HepG2 (cell line): ENCODE data around the gene GCC1. TPM values are rescaled to one million over a fixed set of nuclear protein-coding genes. Genes with fewer than 3 reads are reported as not detected.

Source experiments
- ATAC-seq: fragments of 200-7000 bp; cut with Tn5 transposase; 3 replicates; pipeline ENCODE4 v1.9.1; 2020; ENCODE audit warnings: mild to moderate bottlenecking, moderate library complexity
- BruUV-seq: library from RNA; stranded (reverse); fragments of 400-500 nt; replicated peaks from 2 replicates; lab custom pipeline; 2021; lab: Mats Ljungman, UMichigan
- CTCF ChIA-PET: fragments of 300-600 bp; formaldehyde crosslinking; extraction: SDS; loops from one replicate; lab custom pipeline; 2021; ENCODE audit warnings: low total read pairs, inconsistent platforms, low intra/inter-chr PET ratio; lab: Yijun Ruan, JAX
- POLR2A ChIA-PET: fragments of 350-600 bp; sonication (Branson Sonifier 250); formaldehyde crosslinking; loops from one replicate; lab custom pipeline; 2020; ENCODE audit warnings: antibody characterized with exemption, inconsistent platforms; lab: Yijun Ruan, JAX
- DNase-seq: peaks from one replicate; pipeline ENCODE4 v3.0.0-alpha.2; 2015; ENCODE audit warnings: low spot score
- FAIRE-seq: peaks from 3 replicates; lab custom pipeline; 2011; peaks lifted over from hg19 to GRCh38; lab: Jason Lieb, UNC
- H2AFZ ChIP-seq: one replicate; pipeline ENCODE4 v1.6.1; 2011; ENCODE audit warnings: low read length, inconsistent platforms
- H3K27ac ChIP-seq: fragments of 300-600 bp; 3 replicates; pipeline ENCODE4 v1.8.0; 2011; ENCODE audit warnings: mixed run types, mild to moderate bottlenecking, mixed read lengths, low read length, inconsistent platforms; ENCODE audit not compliant: insufficient read depth; ENCODE audit errors: extremely low read length
- H3K27me3 ChIP-seq, 2 experiments: fragments of 200-600 bp in 1 of 2; 2 replicates in 1 of 2; 3 replicates in 1 of 2; pipeline versions ENCODE4 v1.6.0 to v1.8.0; 2011; ENCODE audit warnings: low read length in 2 of 2, mild to moderate bottlenecking in 2 of 2, moderate library complexity in 2 of 2, inconsistent platforms in 1 of 2; ENCODE audit not compliant: insufficient read depth in 2 of 2, control insufficient read depth in 1 of 2
- H3K36me3 ChIP-seq, 2 experiments: fragments of 200-600 bp in 1 of 2; replicated peaks in 1 of 2; 2 replicates in 1 of 2; 3 replicates in 1 of 2; pipeline versions ENCODE4 v1.5.1 to v1.8.0; 2011; ENCODE audit warnings: low read length in 2 of 2, inconsistent platforms in 1 of 2; ENCODE audit not compliant: insufficient read depth in 2 of 2, control insufficient read depth in 1 of 2
- H3K4me1 ChIP-seq: 2 replicates; pipeline ENCODE4 v1.5.1; 2012; ENCODE audit warnings: low read length, inconsistent platforms; ENCODE audit not compliant: insufficient read depth
- H3K4me2 ChIP-seq: 2 replicates; pipeline ENCODE4 v1.6.0; 2011; ENCODE audit warnings: low read depth, low read length, inconsistent platforms
- H3K4me3 ChIP-seq, 3 experiments: fragments of 200-600 bp in 1 of 3; sonication (generic), shearing (Covaris generic) in 1 of 3; replicated peaks in 1 of 3; 2 replicates each; pipeline ENCODE4 v1.5.1; 2011 to 2016; ENCODE audit warnings: low read length in 3 of 3, inconsistent platforms in 2 of 3, low read depth in 2 of 3, mild to moderate bottlenecking in 2 of 3, control low read depth in 1 of 3, mixed read lengths in 1 of 3; ENCODE audit not compliant: insufficient read depth in 1 of 3
- H3K79me2 ChIP-seq: one replicate; pipeline ENCODE4 v1.6.1; 2011; ENCODE audit warnings: low read length, inconsistent platforms; ENCODE audit not compliant: insufficient read depth
- H3K9ac ChIP-seq: 2 replicates; pipeline ENCODE4 v1.6.0; 2011; ENCODE audit warnings: mild to moderate bottlenecking, low read depth, low read length, inconsistent platforms; ENCODE audit not compliant: insufficient read depth
- H3K9me3 ChIP-seq: 2 replicates; pipeline ENCODE4 v1.5.1; 2012; ENCODE audit warnings: mild to moderate bottlenecking, low read length
- H4K20me1 ChIP-seq: 2 replicates; pipeline ENCODE4 v1.6.0; 2011; ENCODE audit warnings: inconsistent platforms, mild to moderate bottlenecking, low read length, moderate library complexity; ENCODE audit not compliant: insufficient read depth
- HDAC6 ChIP-seq: fragments of 200-600 bp; sonication (generic); IDR thresholded peaks from 2 replicates; pipeline ENCODE4 v1.7.0; 2017; ENCODE audit warnings: mild to moderate bottlenecking, antibody characterized with exemption, low read length, low read depth
- PRDM10 ChIP-seq: sonication (generic); formaldehyde crosslinking; IDR thresholded peaks from 2 replicates; pipeline ENCODE4 v1.4.0; 2020; ENCODE audit warnings: low read depth, missing genetic modification reagents
- SNAPC4 ChIP-seq: sonication (generic); formaldehyde crosslinking; IDR thresholded peaks from 2 replicates; pipeline ENCODE4 v1.4.0; 2020; ENCODE audit warnings: mild to moderate bottlenecking, missing genetic modification reagents
- WGBS: methylation state at CpG from one replicate; pipeline ENCODE4 v1.1.6; 2017; ENCODE audit warnings: low lambda C conversion rate; 5-methylcytosine and 5-hydroxymethylcytosine counted together
- in situ Hi-C: cut with HindIII; loops from 2 replicates; pipeline ENCODE4 v1.10.0; 2017; ENCODE audit warnings: low pct_unique_long_range_greater_than_20kb; ENCODE audit not compliant: extremely low pct_ligation_motif_present
- intact Hi-C: fragments of 100-400 bp; cut with micrococcal nuclease; formaldehyde crosslinking; loops from one replicate; pipeline ENCODE4 v1.10.0; 2022; ENCODE audit not compliant: unreplicated experiment
- polyA plus RNA-seq, 8 experiments: library from polyadenylated mRNA; depleted of rRNA in 3 of 8; stranded (reverse) in 7 of 8; unstranded in 1 of 8; fragments of >200 nt; fragmentation: Illumina TruSeq in 4 of 8; extraction: Trizol in 4 of 8; gene quantifications; 2 replicates each; pipeline versions ENCODE4 v1.2.1 to v1.2.3, GENCODE V29; 2011 to 2016; ENCODE audit warnings: low read depth in 4 of 8, missing spikeins in 1 of 8, mixed read lengths in 1 of 8; ENCODE audit not compliant: insufficient read depth in 1 of 8
- total RNA-seq, 5 experiments: library from RNA; depleted of rRNA; stranded (reverse); fragments of >200 nt; fragmentation: Illumina TruSeq; extraction: Trizol; gene quantifications; 2 replicates each; pipeline ENCODE4 v1.2.3, GENCODE V29; 2016; ENCODE audit warnings: low read depth in 1 of 5

The GCC1 gene
- total and polyA plus RNA-seq, 2 of the 13 experiments (the other 11 are each of a cell fraction or from before 2014, with no cell fraction given) = 2.5 to 15.3 TPM

GRCh38 chr7:127592550-127592949, 7.2 kb upstream of the GCC1 start:
- H2AFZ ChIP-seq = no peak overlapping the region
- no peaks in the 10 kb centered on the region for H3K79me2 ChIP-seq
- peaks cover 22% of the 10 kb centered on the region for H3K4me1 ChIP-seq
- H3K27ac ChIP-seq = no peak overlapping the region
- BruUV-seq = no TSS peak
- H3K36me3 ChIP-seq = peaks cover 7 to 15% of the 10 kb centered on the region in 2 experiments; a peak in 4 of 5 replicates
- H3K27me3 ChIP-seq = no peaks in the 10 kb centered on the region; a peak in 3 of 5 replicates
- no peak overlapping the region for H3K4me2 ChIP-seq
- no peak overlapping the region for H3K9ac ChIP-seq
- ChIA-PET POLR2A (no interaction called here), CTCF (no interaction called here)
- H4K20me1 ChIP-seq = no peaks in the 10 kb centered on the region
- TF ChIP-seq SNAPC4 (CRISPR knock-in tag) = no peak
- TF ChIP-seq, all 625 proteins: peak for 0
- intact Hi-C loops = no loop called here
- no peaks in the 10 kb centered on the region for H3K9me3 ChIP-seq
- no peak for DNase-seq
- in situ Hi-C loops = loop anchor here (5.0 kb wide), 1 partner anchor 60 kb away; the partner anchor contains the start of gene SND1
- H3K4me3 ChIP-seq = no peak overlapping the region
- no peak for ATAC-seq
- WGBS = 89% methylated on average over 4 of the region's 4 CpGs
- no peak for FAIRE-seq

- ChIA-PET POLR2A (no interaction called here), CTCF (no interaction called here)
- FAIRE-seq = no peak
- Histone ChIP-seq H3K36me3 (peaks cover 7 to 15% of the 10 kb centered on the region in 2 experiments; a peak in 4 of 5 replicates), H3K4me2 (no peak overlapping the region), H3K27me3 (no peaks in the 10 kb centered on the region; a peak in 3 of 5 replicates), H3K9me3 (no peaks in the 10 kb centered on the region), H3K4me1 (peaks cover 29% of the 10 kb centered on the region), H3K79me2 (no peaks in the 10 kb centered on the region), H2AFZ (no peak overlapping the region), H3K27ac (no peak overlapping the region), H4K20me1 (no peaks in the 10 kb centered on the region), H3K9ac (no peak overlapping the region), H3K4me3 (no peak overlapping the region)
- intact Hi-C loops = no loop called here
- DNase-seq = no peak
- TF ChIP-seq PRDM10 (CRISPR knock-in tag) = no peak
- no peak for TF ChIP-seq HDAC6
- 89% methylated on average over 6 of the region's 6 CpGs for WGBS
- BruUV-seq = no TSS peak
- ATAC-seq = no peak
- in situ Hi-C loops = loop anchor here (5.0 kb wide), 1 partner anchor 61 kb away; the partner anchor contains the start of gene SND1
Measured at GRCh38 chr7:127591591-127591990, 6.2 kb upstream of the GCC1 start.
